HepG2 (cell line): Measurements from ENCODE around the gene TTC6. TPM values are rescaled to one million over a fixed set of nuclear protein-coding genes. Genes with fewer than 3 reads are reported as not detected.

ENCODE experiments used
- ATF4 ChIP-seq, 2 experiments: fragments of 450-650 bp in 1 of 2; sonication (generic) in 1 of 2; formaldehyde crosslinking; IDR thresholded peaks; 2 replicates each; pipeline versions ENCODE4 v1.5.0 to v1.8.0; 2020 to 2022; ENCODE audit warnings: mild to moderate bottlenecking in 1 of 2, missing genetic modification reagents in 1 of 2
- ATF6 ChIP-seq: sonication (generic); formaldehyde crosslinking; conservative IDR thresholded peaks from 2 replicates; pipeline ENCODE4 v1.4.0; 2020; ENCODE audit warnings: missing genetic modification reagents
- DMAP1 ChIP-seq: IDR thresholded peaks from 2 replicates; pipeline ENCODE4 v1.6.1; 2016
- JUN ChIP-seq: sonication (generic); formaldehyde crosslinking; IDR thresholded peaks from 2 replicates; pipeline ENCODE4 v1.4.0; 2020; ENCODE audit warnings: mild to moderate bottlenecking, missing genetic modification reagents
- MEIS2 ChIP-seq: sonication (generic); formaldehyde crosslinking; IDR thresholded peaks from 2 replicates; pipeline ENCODE4 v1.9.0; 2021; ENCODE audit warnings: mild to moderate bottlenecking, missing genetic modification reagents
- MXD3 ChIP-seq: IDR thresholded peaks from 2 replicates; pipeline ENCODE4 v1.6.1; 2016; ENCODE audit warnings: mild to moderate bottlenecking, missing biosample characterization, missing genetic modification reagents
- NFIB ChIP-seq: sonication (generic); formaldehyde crosslinking; IDR thresholded peaks from 2 replicates; pipeline ENCODE4 v1.9.0; 2021; ENCODE audit warnings: missing genetic modification reagents, mild to moderate bottlenecking, borderline replicate concordance
- NFYB ChIP-seq: sonication (generic); formaldehyde crosslinking; IDR thresholded peaks from 2 replicates; pipeline ENCODE4 v1.4.0; 2020; ENCODE audit warnings: missing genetic modification reagents
- NR2F6 ChIP-seq, 2 experiments: IDR thresholded peaks; 2 replicates each; pipeline ENCODE4 v1.6.1; 2016; ENCODE audit warnings: antibody characterized with exemption in 1 of 2, mild to moderate bottlenecking in 1 of 2
- PCBP2 ChIP-seq: fragments of 200-400 bp; formaldehyde crosslinking; optimal IDR thresholded peaks from 2 replicates; pipeline ENCODE3; 2018; ENCODE audit warnings: low read length, low read depth; ENCODE audit not compliant: poor library complexity, severe bottlenecking
- RNF219 ChIP-seq: sonication (generic); formaldehyde crosslinking; IDR thresholded peaks from 2 replicates; pipeline ENCODE4 v1.5.0; 2020; ENCODE audit warnings: mild to moderate bottlenecking, missing genetic modification reagents
- TFDP1 ChIP-seq: IDR thresholded peaks from 2 replicates; pipeline ENCODE4 v1.6.1; 2016; ENCODE audit warnings: missing compliant biosample characterization, missing genetic modification reagents, borderline replicate concordance
- THAP11 ChIP-seq: IDR thresholded peaks from 2 replicates; pipeline ENCODE4 v1.6.1; 2016; ENCODE audit warnings: missing biosample characterization, missing genetic modification reagents
- ZBTB26 ChIP-seq: IDR thresholded peaks from 2 replicates; pipeline ENCODE4 v1.6.1; 2016; ENCODE audit warnings: missing compliant biosample characterization, missing genetic modification reagents, borderline replicate concordance
- ZNF143 ChIP-seq: sonication (generic); formaldehyde crosslinking; IDR thresholded peaks from 2 replicates; pipeline ENCODE4 v1.4.0; 2020; ENCODE audit warnings: missing genetic modification reagents
- ZNF335 ChIP-seq: sonication (generic); formaldehyde crosslinking; IDR thresholded peaks from 2 replicates; pipeline ENCODE4 v1.4.0; 2020; ENCODE audit warnings: missing genetic modification reagents
- ZNF549 ChIP-seq: sonication (generic); formaldehyde crosslinking; IDR thresholded peaks from 2 replicates; pipeline ENCODE4 v1.5.0; 2020; ENCODE audit warnings: missing genetic modification reagents
- ZNF589 ChIP-seq: sonication (generic); formaldehyde crosslinking; conservative IDR thresholded peaks from 2 replicates; pipeline ENCODE4 v1.8.0; 2022; ENCODE audit warnings: mild to moderate bottlenecking, moderate library complexity, missing genetic modification reagents
- ZNF616 ChIP-seq: sonication (generic); formaldehyde crosslinking; IDR thresholded peaks from 2 replicates; pipeline ENCODE4 v1.5.0; 2020; ENCODE audit warnings: low read depth, mild to moderate bottlenecking, missing genetic modification reagents
- polyA plus RNA-seq, 8 experiments: library from polyadenylated mRNA; depleted of rRNA in 3 of 8; stranded (reverse) in 7 of 8; unstranded in 1 of 8; fragments of >200 nt; fragmentation: Illumina TruSeq in 4 of 8; extraction: Trizol in 4 of 8; gene quantifications; 2 replicates each; pipeline versions ENCODE4 v1.2.1 to v1.2.3, GENCODE V29; 2011 to 2016; ENCODE audit warnings: low read depth in 4 of 8, missing spikeins in 1 of 8, mixed read lengths in 1 of 8; ENCODE audit not compliant: insufficient read depth in 1 of 8
- total RNA-seq, 5 experiments: library from RNA; depleted of rRNA; stranded (reverse); fragments of >200 nt; fragmentation: Illumina TruSeq; extraction: Trizol; gene quantifications; 2 replicates each; pipeline ENCODE4 v1.2.3, GENCODE V29; 2016; ENCODE audit warnings: low read depth in 1 of 5

Gene TTC6
- total and polyA plus RNA-seq, 2 of the 13 experiments (the other 11 are each of a cell fraction or from before 2014, with no cell fraction given): 9.3 to 27.4 TPM

- TF ChIP-seq MXD3 (CRISPR knock-in tag) (no peak), NFYB (CRISPR knock-in tag) (peak; percentile 43; the same call in 1 of the 2 replicates), ZNF616 (0 out of 2 replicates have a peak, but pooled peaks have one; percentile 50), MEIS2 (no peak; the same call in 1 of the 2 replicates), ZBTB26 (CRISPR knock-in tag) (no peak), RNF219 (CRISPR knock-in tag) (peak; percentile 84), ZNF335 (CRISPR knock-in tag) (peak; percentile 85), NR2F6 (IDR thresholded peaks at IDR 0.05) (peak; percentile 94), NR2F6 (CRISPR knock-in tag; IDR thresholded peaks at IDR 0.05) (peak; percentile 88), ZNF143 (no peak), THAP11 (CRISPR knock-in tag) (peak; percentile 79), TFDP1 (peak; percentile 55; the same call in 1 of the 2 replicates), DMAP1 (CRISPR knock-in tag) (peak; percentile 88; the same call in 1 of the 2 replicates), ZNF589 (peak; percentile 40; the same call in 1 of the 2 replicates), NFIB (CRISPR knock-in tag) (no peak), ZNF549 (0 out of 2 replicates have a peak, but pooled peaks have one; percentile 74), JUN (CRISPR knock-in tag) (peak; percentile 65; the same call in 1 of the 2 replicates), PCBP2 (no peak), ATF4 (CRISPR knock-in tag; IDR thresholded peaks at IDR 0.05) (peak; percentile 58 to 77; a peak in 2 of 4 replicates), ATF6 (CRISPR knock-in tag) (peak; percentile 92; the same call in 1 of the 2 replicates)
These were observed 48.6 kb upstream of the TTC6 start (continued) for GRCh38 chr14:37546621-37547447.
